ENCODE measurements around the gene ABLIM3. TPM values are rescaled to one million over a fixed set of nuclear protein-coding genes. Genes with fewer than 3 reads are reported as not detected.

ABLIM3 gene
- total RNA-seq, 2 experiments from 2014 or later: not detected

DNA sequence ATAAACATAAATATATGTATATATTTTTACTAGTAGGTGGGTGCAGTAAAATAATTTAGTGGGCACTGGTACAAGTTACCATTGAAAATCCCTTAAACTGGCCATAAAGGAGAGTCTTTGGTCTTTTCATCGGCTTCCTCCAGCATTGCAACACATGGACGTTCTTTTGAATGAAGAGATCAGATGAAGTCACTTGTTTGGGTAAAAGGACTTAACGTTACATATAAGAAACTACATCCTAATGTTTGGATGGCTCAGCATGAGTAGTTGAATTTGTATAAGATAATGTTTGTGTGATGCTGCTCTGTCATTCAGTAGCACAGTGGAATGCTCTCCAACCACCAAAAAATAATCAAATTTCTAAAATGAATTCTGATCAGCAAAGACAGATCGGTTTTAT is 161.9 kb downstream of the ABLIM3 start:
- DNase-seq: no peak
- H3K36me3 ChIP-seq (ENCODE audit: insufficient read depth, low read length): no peaks in the 10 kb centered on the region
- ChIA-PET CTCF (no interaction called here), POLR2A (no interaction called here)
- peaks cover 0 to 10% of the 10 kb centered on the region in 2 experiments for H3K9me3 ChIP-seq (ENCODE audit: control insufficient read depth in 1 of 2, insufficient read depth in 1 of 2, low read length in 2 of 2)
- peaks cover 13% of the 10 kb centered on the region for H3K4me1 ChIP-seq (ENCODE audit: insufficient read depth, low read length)
- TF ChIP-seq, protein P1, sequence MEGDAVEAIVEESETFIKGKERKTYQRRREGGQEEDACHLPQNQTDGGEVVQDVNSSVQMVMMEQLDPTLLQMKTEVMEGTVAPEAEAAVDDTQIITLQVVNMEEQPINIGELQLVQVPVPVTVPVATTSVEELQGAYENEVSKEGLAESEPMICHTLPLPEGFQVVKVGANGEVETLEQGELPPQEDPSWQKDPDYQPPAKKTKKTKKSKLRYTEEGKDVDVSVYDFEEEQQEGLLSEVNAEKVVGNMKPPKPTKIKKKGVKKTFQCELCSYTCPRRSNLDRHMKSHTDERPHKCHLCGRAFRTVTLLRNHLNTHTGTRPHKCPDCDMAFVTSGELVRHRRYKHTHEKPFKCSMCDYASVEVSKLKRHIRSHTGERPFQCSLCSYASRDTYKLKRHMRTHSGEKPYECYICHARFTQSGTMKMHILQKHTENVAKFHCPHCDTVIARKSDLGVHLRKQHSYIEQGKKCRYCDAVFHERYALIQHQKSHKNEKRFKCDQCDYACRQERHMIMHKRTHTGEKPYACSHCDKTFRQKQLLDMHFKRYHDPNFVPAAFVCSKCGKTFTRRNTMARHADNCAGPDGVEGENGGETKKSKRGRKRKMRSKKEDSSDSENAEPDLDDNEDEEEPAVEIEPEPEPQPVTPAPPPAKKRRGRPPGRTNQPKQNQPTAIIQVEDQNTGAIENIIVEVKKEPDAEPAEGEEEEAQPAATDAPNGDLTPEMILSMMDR (IDR thresholded peaks at IDR 0.05): no peak
- no peak overlapping the region for H3K4me3 Mint-ChIP-seq
- H3K27me3 Mint-ChIP-seq: peaks cover 4% of the 10 kb centered on the region
- ATAC-seq (ENCODE audit: poor library complexity): no peak
- peaks cover 0 to 3% of the 10 kb centered on the region in 2 experiments for H3K27me3 ChIP-seq (ENCODE audit: control insufficient read depth in 1 of 2, insufficient read depth in 2 of 2, low read length in 2 of 2)
- H3K36me3 Mint-ChIP-seq (ENCODE audit: low read depth): no peaks in the 10 kb centered on the region
- H3K9me3 Mint-ChIP-seq: no peaks in the 10 kb centered on the region
- intact Hi-C loops (cut with DNase I, micrococcal nuclease): no loop called here
- H3K4me3 ChIP-seq (ENCODE audit: low read length): no peak overlapping the region
- H3K4me1 Mint-ChIP-seq (ENCODE audit: low read depth): peaks cover 23% of the 10 kb centered on the region
- H3K27ac Mint-ChIP-seq: no peak overlapping the region
- no peak overlapping the region for H3K27ac ChIP-seq (ENCODE audit: low read depth in 1 of 2, low read length in 2 of 2)

DNA sequence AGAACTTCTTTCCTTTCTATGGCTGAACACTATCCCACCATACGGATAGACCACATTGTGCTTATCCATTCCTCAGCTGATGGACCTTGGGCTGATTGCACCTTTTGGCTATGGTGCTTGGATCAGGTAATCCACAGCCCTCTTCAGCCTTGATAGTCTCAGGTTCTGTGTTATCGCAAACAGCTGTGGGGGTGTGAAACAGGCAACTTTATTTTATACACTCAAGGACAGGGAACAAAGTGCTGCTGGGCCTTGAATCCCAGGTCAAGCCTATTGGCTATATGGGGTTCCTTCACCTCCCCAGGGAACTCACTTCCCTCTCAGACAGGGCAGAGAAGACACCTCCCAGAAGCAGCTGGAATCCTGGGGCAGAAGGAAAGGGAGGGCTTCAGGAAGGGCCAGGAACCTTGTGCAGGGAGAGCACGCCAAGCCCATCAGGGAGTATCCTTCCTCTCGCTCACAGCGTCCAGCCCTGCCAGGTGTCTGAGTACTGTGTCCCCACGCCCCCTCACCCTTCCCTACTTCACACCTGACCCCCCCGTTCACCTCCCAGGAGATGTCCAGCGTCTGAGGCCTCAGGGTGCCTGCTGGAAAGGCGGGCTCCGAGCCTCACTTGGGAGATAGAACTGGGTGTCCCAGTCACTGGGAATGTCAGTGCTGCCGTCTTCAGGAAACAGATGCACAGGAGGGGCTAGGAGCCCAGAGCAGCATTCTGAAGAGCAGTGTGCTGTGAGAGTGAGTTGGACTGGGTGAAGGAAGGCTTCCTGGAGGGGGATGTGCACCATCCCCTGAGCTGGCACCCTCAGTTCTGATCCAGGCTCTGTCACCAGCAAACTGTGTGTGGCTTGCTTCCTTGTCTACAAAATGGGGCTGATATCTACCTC is 163.1 kb downstream of the ABLIM3 start:
- Mint-ChIP-seq H3K4me1 (ENCODE audit: low read depth) (peaks cover 11% of the 10 kb centered on the region), H3K9me3 (no peaks in the 10 kb centered on the region), H3K27ac (no peak overlapping the region), H3K36me3 (ENCODE audit: low read depth) (no peaks in the 10 kb centered on the region), H3K27me3 (no peaks in the 10 kb centered on the region), H3K4me3 (no peak overlapping the region)
- no peak for ATAC-seq (ENCODE audit: poor library complexity)
- DNase-seq: no peak
- H3K27me3 ChIP-seq (ENCODE audit: control insufficient read depth in 1 of 2, insufficient read depth in 2 of 2, low read length in 2 of 2): no peaks in the 10 kb centered on the region
- H3K9me3 ChIP-seq (ENCODE audit: control insufficient read depth in 1 of 2, insufficient read depth in 1 of 2, low read length in 2 of 2): peaks cover 0 to 3% of the 10 kb centered on the region in 2 experiments
- intact Hi-C loops (cut with DNase I, micrococcal nuclease): no loop called here
- H3K4me3 ChIP-seq (ENCODE audit: low read length): no peak overlapping the region
- no peaks in the 10 kb centered on the region for H3K36me3 ChIP-seq (ENCODE audit: insufficient read depth, low read length)
- ChIA-PET CTCF (no interaction called here), POLR2A (interaction anchor here (0.6 kb wide), 1 partner anchor 246 kb away, joined by 3 read pairs; no protein-coding TSS in a partner anchor)
- H3K27ac ChIP-seq (ENCODE audit: low read depth in 1 of 2, low read length in 2 of 2): no peak overlapping the region
- TF ChIP-seq, protein P1 (IDR thresholded peaks at IDR 0.05): no peak
- H3K4me1 ChIP-seq (ENCODE audit: insufficient read depth, low read length): peaks cover 3% of the 10 kb centered on the region

DNA sequence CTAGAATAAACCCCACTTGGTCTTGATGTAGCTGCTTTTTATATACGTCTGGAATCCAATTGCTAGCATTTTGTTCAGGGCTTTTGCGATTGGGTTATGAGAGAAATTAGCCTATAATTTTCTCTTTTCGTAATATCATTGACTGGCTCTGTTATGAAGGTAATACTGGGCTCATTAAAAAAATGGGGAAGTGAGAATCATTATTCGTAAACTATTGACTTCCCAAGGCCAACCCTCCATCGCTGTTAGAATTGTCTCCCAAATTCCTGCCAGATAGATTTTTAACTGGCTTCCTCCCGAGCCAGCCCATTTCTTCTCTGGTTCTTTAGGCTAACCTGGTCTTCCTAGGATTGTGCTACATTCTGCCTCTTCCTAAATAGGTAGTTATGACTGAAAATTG is 168.1 kb downstream of the ABLIM3 start:
- H3K4me1 ChIP-seq (ENCODE audit: insufficient read depth, low read length): no peaks in the 10 kb centered on the region
- no peak overlapping the region for H3K27ac ChIP-seq (ENCODE audit: low read depth in 1 of 2, low read length in 2 of 2)
- intact Hi-C loops (cut with DNase I, micrococcal nuclease): no loop called here
- ChIA-PET POLR2A (no interaction called here), CTCF (no interaction called here)
- no peak overlapping the region for H3K4me3 Mint-ChIP-seq
- H3K4me3 ChIP-seq (ENCODE audit: low read length): no peak overlapping the region
- DNase-seq: no peak
- no peaks in the 10 kb centered on the region for H3K9me3 Mint-ChIP-seq
- no peaks in the 10 kb centered on the region for H3K27me3 Mint-ChIP-seq
- no peaks in the 10 kb centered on the region for H3K27me3 ChIP-seq (ENCODE audit: control insufficient read depth in 1 of 2, insufficient read depth in 2 of 2, low read length in 2 of 2)
- no peak for ATAC-seq (ENCODE audit: poor library complexity)
- peaks cover 7% of the 10 kb centered on the region for H3K4me1 Mint-ChIP-seq (ENCODE audit: low read depth)
- no peaks in the 10 kb centered on the region for H3K36me3 ChIP-seq (ENCODE audit: insufficient read depth, low read length)
- no peaks in the 10 kb centered on the region for H3K9me3 ChIP-seq (ENCODE audit: control insufficient read depth in 1 of 2, insufficient read depth in 1 of 2, low read length in 2 of 2)
- no peaks in the 10 kb centered on the region for H3K36me3 Mint-ChIP-seq (ENCODE audit: low read depth)
- TF ChIP-seq, protein P1 (IDR thresholded peaks at IDR 0.05): no peak
- no peak overlapping the region for H3K27ac Mint-ChIP-seq

Other genes starting within 250 kb of the ABLIM3 start
- not detected for gene SH3TC2, start 78.4 kb upstream of the ABLIM3 start, total RNA-seq
- under 1 TPM; 0.47 to 0.56 TPM for gene AFAP1L1, start 130.4 kb downstream of the ABLIM3 start, total RNA-seq
- gene GRPEL2, start 204.0 kb downstream of the ABLIM3 start, total RNA-seq: 10 to 100 TPM; 20.8 to 22.5 TPM
- gene PCYOX1L, start 216.6 kb downstream of the ABLIM3 start, total RNA-seq: 10 to 100 TPM; 22.9 to 24.8 TPM
- not detected for gene IL17B, start 237.8 kb downstream of the ABLIM3 start, total RNA-seq

Data from CD4-positive, alpha-beta T cell (primary cell).